Fibroblast of villous mesenchyme (primary cell): ENCODE data around the gene HK2. TPM values are rescaled to one million over a fixed set of nuclear protein-coding genes. Genes with fewer than 3 reads are reported as not detected.

Experiments used
- DNase-seq: peaks from one replicate; pipeline ENCODE4 v3.0.0-alpha.2; 2010; ENCODE audit warnings: low read depth
- H3K4me3 ChIP-seq: 2 replicates; pipeline ENCODE4 v1.5.1; 2011; ENCODE audit warnings: low read depth, mild to moderate bottlenecking, low read length
- CTCF ChIP-seq: IDR thresholded peaks from 2 replicates; pipeline ENCODE4 v1.5.1; 2012; ENCODE audit warnings: low read depth, mild to moderate bottlenecking, low read length; ENCODE audit not compliant: insufficient read depth
- total RNA-seq: library from RNA; depleted of rRNA; stranded (reverse); fragments of >200 nt; gene quantifications from 2 replicates; pipeline ENCODE4 v1.2.3, GENCODE V29; 2012

The HK2 gene
- total RNA-seq, 1 donor = 15.1 TPM

- DNase-seq = no peak
- no peak overlapping the region for H3K4me3 ChIP-seq
- no peak for TF ChIP-seq CTCF
Measured at GRCh38 chr2:74884118-74884762, 50.3 kb downstream of the HK2 start.

- TF ChIP-seq CTCF = no peak
Measured at GRCh38 chr2:74884866-74885265, 50.9 kb downstream of the HK2 start.

GRCh38 chr2:74886251-74886650, 52.3 kb downstream of the HK2 start:
- H3K4me3 ChIP-seq = no peak overlapping the region
- no peak for TF ChIP-seq CTCF
- DNase-seq = no peak

More at GRCh38 chr2:74884866-74885265, 50.9 kb downstream of the HK2 start:
- H3K4me3 ChIP-seq = no peak overlapping the region
- no peak for DNase-seq

- DNase-seq = no peak
- no peak for TF ChIP-seq CTCF
Measured at GRCh38 chr2:74886811-74887210, 52.9 kb downstream of the HK2 start.

GRCh38 chr2:74887445-74887951, 53.6 kb downstream of the HK2 start:
- no peak for TF ChIP-seq CTCF
- DNase-seq = peak; percentile 80
- no peak overlapping the region for H3K4me3 ChIP-seq

More at GRCh38 chr2:74886811-74887210, 52.9 kb downstream of the HK2 start:
- no peak overlapping the region for H3K4me3 ChIP-seq

- TF ChIP-seq CTCF = no peak
- no peak for DNase-seq
- no peak overlapping the region for H3K4me3 ChIP-seq
Measured at GRCh38 chr2:74887960-74888700, 54.2 kb downstream of the HK2 start.
